Calu3 (cell line): ENCODE data around the gene SPINK8. TPM values are rescaled to one million over a fixed set of nuclear protein-coding genes. Genes with fewer than 3 reads are reported as not detected.

Source experiments
- BruUV-seq: library from RNA; stranded (reverse); fragments of 400-500 nt; replicated peaks from 2 replicates; lab custom pipeline; 2021; lab: Mats Ljungman, UMichigan
- CTCF ChIA-PET: fragments of 300-600 bp; sonication (Branson Sonifier 250); formaldehyde crosslinking; loops from one replicate; lab custom pipeline; 2022; ENCODE audit warnings: antibody characterized with exemption; lab: Charles Lee
- DNase-seq: peaks from one replicate; pipeline ENCODE4 v3.0.0; 2022
- H3K27ac Mint-ChIP-seq: one replicate; pipeline ENCODE4 v1.8.0; 2022; ENCODE audit warnings: mixed read lengths; ENCODE audit not compliant: unreplicated experiment
- H3K27me3 Mint-ChIP-seq: one replicate; pipeline ENCODE4 v1.8.0; 2022; ENCODE audit warnings: mixed read lengths; ENCODE audit not compliant: unreplicated experiment
- H3K36me3 Mint-ChIP-seq: one replicate; pipeline ENCODE4 v1.8.0; 2022; ENCODE audit warnings: mild to moderate bottlenecking, moderate library complexity, mixed read lengths; ENCODE audit not compliant: insufficient read depth, unreplicated experiment
- H3K4me1 Mint-ChIP-seq: one replicate; pipeline ENCODE4 v1.8.0; 2022; ENCODE audit warnings: mild to moderate bottlenecking, low read depth, mixed read lengths; ENCODE audit not compliant: unreplicated experiment
- H3K4me3 Mint-ChIP-seq: one replicate; pipeline ENCODE4 v1.8.0; 2022; ENCODE audit warnings: mild to moderate bottlenecking, low read depth, moderate library complexity, mixed read lengths; ENCODE audit not compliant: unreplicated experiment
- H3K9me3 Mint-ChIP-seq: one replicate; pipeline ENCODE4 v1.8.0; 2022; ENCODE audit warnings: low read depth, mixed read lengths; ENCODE audit not compliant: unreplicated experiment
- intact Hi-C: fragments of 100-400 bp; cut with micrococcal nuclease; formaldehyde crosslinking; loops from one replicate; pipeline ENCODE4 v1.10.0; 2022; ENCODE audit not compliant: unreplicated experiment
- total RNA-seq: library from RNA; stranded (reverse); gene quantifications from 2 replicates; pipeline ENCODE4 v1.2.3, GENCODE V29; 2022
- TF ChIP-seq, protein P1 (sequence below): fragments of 200-600 bp; IDR thresholded peaks from one replicate; pipeline ENCODE4 v1.8.0; 2022; ENCODE audit warnings: antibody characterized with exemption; ENCODE audit not compliant: unreplicated experiment

SPINK8 gene
- total RNA-seq, 1 experiment from 2014 or later = not detected

DNA sequence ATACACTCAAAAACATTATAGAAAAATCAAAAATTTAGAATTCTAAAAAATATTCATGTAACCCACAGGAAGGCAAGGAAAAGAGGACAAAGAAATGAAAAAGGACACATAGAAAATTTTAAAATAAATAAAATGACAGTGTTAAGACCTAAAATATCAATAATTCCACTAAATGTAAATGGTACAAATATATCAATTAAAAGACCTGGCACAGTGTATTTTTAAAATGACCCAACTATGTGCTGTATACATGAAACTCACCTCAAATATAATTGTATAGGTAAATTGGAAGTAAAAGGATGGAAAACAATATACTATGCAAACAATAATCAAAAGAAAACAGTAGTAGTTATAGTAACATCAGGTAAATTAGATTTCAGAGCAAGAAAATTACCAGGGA is 28.5 kb upstream of the SPINK8 start:
- BruUV-seq = no TSS peak
- Mint-ChIP-seq H3K36me3 (no peaks in the 10 kb centered on the region), H3K27ac (no peak overlapping the region), H3K27me3 (peaks cover 45% of the 10 kb centered on the region), H3K4me3 (no peak overlapping the region), H3K9me3 (no peaks in the 10 kb centered on the region), H3K4me1 (no peaks in the 10 kb centered on the region)
- TF ChIP-seq, protein P1, sequence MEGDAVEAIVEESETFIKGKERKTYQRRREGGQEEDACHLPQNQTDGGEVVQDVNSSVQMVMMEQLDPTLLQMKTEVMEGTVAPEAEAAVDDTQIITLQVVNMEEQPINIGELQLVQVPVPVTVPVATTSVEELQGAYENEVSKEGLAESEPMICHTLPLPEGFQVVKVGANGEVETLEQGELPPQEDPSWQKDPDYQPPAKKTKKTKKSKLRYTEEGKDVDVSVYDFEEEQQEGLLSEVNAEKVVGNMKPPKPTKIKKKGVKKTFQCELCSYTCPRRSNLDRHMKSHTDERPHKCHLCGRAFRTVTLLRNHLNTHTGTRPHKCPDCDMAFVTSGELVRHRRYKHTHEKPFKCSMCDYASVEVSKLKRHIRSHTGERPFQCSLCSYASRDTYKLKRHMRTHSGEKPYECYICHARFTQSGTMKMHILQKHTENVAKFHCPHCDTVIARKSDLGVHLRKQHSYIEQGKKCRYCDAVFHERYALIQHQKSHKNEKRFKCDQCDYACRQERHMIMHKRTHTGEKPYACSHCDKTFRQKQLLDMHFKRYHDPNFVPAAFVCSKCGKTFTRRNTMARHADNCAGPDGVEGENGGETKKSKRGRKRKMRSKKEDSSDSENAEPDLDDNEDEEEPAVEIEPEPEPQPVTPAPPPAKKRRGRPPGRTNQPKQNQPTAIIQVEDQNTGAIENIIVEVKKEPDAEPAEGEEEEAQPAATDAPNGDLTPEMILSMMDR = no peak
- CTCF ChIA-PET = no interaction called here
- intact Hi-C loops = no loop called here
- no peak for DNase-seq

DNA sequence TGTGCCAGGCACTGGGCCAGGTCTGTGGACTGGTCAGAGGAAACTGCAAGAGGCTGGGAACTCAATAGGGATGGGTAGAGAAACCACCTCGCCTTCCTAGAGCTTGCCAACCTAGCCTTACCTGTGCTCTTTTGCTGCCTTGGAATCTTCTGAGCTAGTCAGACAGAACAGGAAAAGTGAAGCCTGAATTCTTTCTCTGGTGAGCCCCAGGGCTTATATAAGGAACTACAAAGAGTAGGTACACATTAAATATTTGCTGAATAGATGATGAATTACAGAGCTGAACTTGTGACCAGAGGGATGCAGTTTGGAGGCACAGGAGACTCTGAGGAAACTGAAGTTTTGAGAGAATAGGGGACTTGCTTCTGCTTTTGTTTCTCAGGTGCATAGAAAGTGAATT is 23.0 kb upstream of the SPINK8 start:
- intact Hi-C loops = no loop called here
- no peak overlapping the region for H3K4me3 Mint-ChIP-seq
- H3K4me1 Mint-ChIP-seq = peaks cover 7% of the 10 kb centered on the region
- no peak for DNase-seq
- H3K36me3 Mint-ChIP-seq = no peaks in the 10 kb centered on the region
- no peak overlapping the region for H3K27ac Mint-ChIP-seq
- H3K9me3 Mint-ChIP-seq = no peaks in the 10 kb centered on the region
- H3K27me3 Mint-ChIP-seq = peaks cover 83% of the 10 kb centered on the region
- TF ChIP-seq, protein P1 = no peak
- no TSS peak for BruUV-seq
- CTCF ChIA-PET = interaction anchor here (0.7 kb wide), 1 partner anchor 80 kb away, joined by 3 read pairs; no protein-coding TSS in a partner anchor

DNA sequence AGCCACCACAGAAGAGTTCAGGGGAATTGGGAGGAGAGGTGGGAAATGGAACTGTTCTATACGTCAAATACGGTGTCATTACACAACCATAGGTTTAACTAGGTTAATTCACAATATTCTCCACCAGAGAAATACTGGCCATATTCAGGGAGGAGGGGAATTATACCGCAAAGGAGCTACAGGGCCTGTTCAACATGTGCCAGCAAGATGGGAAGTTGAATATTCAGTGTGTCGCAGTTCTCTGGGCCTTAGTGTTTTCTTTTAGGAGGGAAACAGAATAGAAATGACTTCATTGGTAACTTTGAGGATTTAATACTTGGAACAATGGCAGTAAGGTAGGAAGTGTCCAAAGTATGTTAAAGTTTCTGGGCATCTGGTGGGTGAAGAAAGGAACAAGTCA is 20.5 kb upstream of the SPINK8 start:
- CTCF ChIA-PET = no interaction called here
- Mint-ChIP-seq H3K27me3 (peaks cover 66% of the 10 kb centered on the region), H3K27ac (no peak overlapping the region), H3K9me3 (no peaks in the 10 kb centered on the region), H3K36me3 (no peaks in the 10 kb centered on the region), H3K4me1 (peaks cover 7% of the 10 kb centered on the region), H3K4me3 (no peak overlapping the region)
- no peak for DNase-seq
- no TSS peak for BruUV-seq
- TF ChIP-seq, protein P1 = no peak
- intact Hi-C loops = no loop called here

- CTCF ChIA-PET = no interaction called here
- DNase-seq = no peak
- Mint-ChIP-seq H3K4me1 (peaks cover 7% of the 10 kb centered on the region), H3K27ac (no peak overlapping the region), H3K27me3 (peaks cover 59% of the 10 kb centered on the region), H3K4me3 (no peak overlapping the region), H3K36me3 (no peaks in the 10 kb centered on the region), H3K9me3 (no peaks in the 10 kb centered on the region)
- intact Hi-C loops = no loop called here
- TF ChIP-seq, protein P1 = no peak
- BruUV-seq = no TSS peak
These were observed 19.1 kb upstream of the SPINK8 start for GRCh38 chr3:48352546-48352945.
